HG03460 (cell line): ENCODE results near the gene FKBP15.

Experiments
- ATAC-seq: cut with Tn5 transposase; IDR thresholded peaks from one replicate; pipeline ENCODE4 v1.9.1; 2021; ENCODE audit not compliant: unreplicated experiment

Gene FKBP15

GRCh38 chr9:113185271-113185670, 35.8 kb downstream of the FKBP15 start:
- no peak for ATAC-seq

DNA sequence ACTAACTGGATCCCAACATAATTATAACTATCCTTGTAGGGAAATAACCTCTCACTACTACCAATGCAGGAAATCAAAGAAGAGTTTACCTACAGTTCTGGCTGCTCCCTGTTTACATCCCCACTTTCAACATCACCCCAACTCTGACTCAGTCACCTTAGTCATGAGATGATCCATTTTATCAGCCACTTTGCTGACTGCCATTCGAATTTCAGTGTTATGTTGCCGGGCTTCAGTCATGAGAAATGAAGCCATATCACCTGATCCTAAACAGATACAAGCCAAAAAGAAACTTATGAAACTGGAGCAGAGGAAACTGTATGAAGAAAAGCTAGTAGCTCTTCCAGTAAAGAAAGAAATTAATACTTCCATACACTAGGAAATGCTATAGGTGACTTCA, 36.5 kb downstream of the FKBP15 start:
- ATAC-seq, result no peak

DNA sequence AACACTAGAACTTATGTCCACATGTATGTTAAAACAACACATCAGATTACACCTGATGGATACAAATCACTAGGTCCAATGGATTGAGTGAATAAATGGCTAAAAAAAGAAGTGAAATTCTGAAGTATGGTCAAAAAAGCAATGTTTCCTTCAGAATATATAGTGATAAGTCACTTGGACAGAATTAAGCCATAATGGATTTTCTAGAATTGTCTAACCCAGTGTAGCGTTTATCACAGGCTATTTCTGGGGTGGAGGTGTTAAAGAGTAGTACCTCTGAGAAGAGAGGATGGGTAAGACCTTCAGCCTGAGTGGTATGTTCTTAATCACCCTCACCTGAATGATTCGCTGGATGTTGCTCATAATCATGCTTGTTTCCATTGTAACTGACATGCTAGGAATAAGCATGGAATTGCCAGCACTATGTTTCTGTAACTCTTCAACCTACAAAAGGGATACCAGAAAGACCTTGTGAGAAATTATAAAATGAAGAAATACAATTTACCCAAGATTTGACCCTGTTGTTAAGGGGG, 37.1 kb downstream of the FKBP15 start:
- ATAC-seq, result no peak

GRCh38 chr9:113181165-113181564, 39.9 kb downstream of the FKBP15 start:
- ATAC-seq, result no peak

DNA sequence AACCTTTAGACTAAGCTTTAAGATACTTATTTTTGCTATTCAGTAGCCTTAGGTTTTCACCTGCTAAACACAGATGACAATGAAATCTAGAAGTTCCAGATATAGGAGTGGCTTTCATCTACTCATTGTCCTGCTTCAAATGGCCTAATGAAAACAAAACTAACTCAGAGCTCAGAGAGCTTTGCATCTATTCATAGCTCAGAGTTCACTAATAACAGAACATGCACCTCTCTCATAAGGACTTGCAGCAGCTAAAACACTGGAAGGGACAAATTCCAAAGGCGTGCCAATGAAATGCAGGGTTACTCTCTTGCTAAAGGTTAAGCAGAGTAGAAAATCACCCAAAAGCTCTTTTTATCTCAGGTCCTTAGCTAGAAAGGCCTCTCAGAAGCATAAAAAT, 41.2 kb downstream of the FKBP15 start:
- no peak for ATAC-seq

GRCh38 chr9:113178087-113178486, 43.0 kb downstream of the FKBP15 start:
- no peak for ATAC-seq

DNA sequence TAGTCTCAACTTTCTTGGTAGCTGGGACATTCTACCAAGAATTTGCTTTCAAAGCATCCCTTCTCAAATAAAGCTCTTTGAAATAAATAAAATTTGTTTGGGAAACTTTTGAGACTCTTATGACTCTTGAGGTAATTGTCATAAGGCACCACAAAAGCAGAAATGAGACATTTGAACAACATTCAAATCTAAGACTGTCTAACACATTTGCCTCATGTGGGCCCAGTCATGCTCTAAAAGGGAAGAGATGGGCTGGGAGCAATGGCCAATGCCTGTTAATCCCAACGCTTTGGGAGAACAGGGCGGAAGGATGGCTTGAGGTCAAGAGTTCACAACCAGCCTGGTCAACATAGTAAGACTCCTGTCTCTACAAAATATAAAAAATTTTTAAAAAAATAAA, 43.8 kb downstream of the FKBP15 start:
- ATAC-seq, result no peak

GRCh38 chr9:113176803-113177202, 44.3 kb downstream of the FKBP15 start:
- ATAC-seq, result no peak

DNA sequence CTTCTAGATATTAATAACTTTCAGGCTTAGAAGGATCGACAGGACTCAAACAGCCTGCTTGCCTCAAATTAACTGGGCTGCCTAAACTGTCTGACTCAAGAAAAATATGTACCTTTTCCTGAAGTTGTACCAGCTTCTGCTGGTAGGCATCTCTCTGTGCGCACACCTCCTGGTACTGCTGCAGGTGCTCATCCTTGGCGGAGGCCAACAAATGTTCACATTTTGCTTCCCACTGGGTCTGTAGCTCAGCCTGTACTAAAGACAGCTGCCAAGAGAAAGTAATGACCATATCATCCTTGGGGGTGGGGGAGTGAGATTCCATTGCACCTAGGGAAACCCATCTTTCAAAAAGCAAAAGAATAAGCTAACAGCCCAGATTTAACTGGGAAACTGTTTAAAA, 47.7 kb downstream of the FKBP15 start:
- ATAC-seq, result no peak

DNA sequence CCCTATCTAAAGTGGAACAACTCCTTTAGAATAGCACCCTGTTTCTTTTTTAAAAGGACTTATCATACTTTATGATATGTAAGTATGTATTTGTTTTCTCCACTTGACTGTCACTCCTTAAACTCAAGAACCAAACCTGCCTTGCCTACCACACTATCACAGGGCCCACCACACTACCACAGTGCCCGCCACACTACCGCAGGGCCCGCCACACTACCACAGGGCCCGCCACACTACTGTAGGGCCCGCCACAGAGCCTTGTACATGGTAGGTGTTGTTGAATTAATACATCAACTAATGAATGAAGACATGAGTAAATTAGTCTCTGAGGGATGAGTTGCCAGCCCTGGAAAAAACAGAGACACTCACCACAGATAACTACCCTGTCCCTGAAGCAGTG, 52.3 kb downstream of the FKBP15 start:
- no peak for ATAC-seq

GRCh38 chr9:113166039-113166438, 55.0 kb downstream of the FKBP15 start:
- ATAC-seq, result no peak

DNA sequence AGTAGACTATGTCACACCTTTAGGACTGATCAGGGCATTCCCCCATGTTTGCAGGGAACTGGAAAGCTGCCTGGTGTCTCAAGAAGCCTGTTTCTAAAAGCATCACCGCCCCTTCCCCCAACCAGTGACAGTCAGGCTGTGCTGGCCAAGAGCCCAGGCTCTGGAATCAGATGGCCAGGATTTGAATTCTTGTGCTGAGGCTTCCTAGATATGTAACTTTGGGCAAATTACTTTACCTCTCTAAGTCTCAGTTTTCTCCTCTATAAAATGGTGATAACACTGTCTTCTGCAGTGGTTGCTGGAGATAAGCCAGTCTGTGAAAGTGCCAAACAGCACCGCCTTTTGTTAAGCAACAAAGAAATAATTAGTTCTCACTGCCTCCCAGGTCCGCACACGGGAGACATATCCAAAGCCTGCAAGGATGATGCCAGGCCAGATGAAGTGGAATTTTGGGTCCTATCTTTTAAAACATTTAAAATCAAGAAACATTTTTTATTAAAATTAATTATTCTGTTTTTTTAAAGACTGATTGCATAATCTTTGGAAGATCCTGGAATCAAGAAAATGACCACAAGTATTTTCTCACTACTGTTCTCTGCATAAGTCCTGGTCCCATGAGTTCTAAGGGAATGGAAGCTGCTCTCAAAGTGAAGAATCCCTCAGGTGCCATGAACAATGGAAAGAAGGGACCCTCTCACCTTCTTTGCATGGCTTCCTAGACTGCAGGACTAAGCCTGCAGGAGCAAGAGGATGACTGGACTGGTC, 56.4 kb downstream of the FKBP15 start:
- no peak for ATAC-seq

DNA sequence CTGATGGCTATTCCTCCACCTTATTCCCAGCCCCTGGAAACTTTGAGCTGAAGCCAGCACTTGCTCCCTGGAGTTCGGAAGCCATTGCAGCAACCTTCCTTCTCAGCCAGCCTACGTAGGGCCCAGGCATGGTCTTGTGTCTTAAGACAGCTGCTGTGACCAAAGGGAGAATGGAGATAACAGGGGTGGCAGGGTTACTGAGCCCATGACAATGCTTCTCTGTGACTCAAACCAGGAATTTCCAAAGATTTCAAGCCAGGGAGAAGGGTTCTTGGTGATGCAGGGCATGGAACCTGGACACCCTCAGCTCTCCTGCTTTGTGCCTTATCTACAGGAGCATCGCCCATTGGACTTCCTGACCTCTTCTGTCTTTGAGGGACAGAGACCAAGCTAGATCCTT, 58.1 kb downstream of the FKBP15 start:
- ATAC-seq, result no peak

GRCh38 chr9:113160571-113160970, 60.5 kb downstream of the FKBP15 start:
- no peak for ATAC-seq

GRCh38 chr9:113158446-113158845, 62.6 kb downstream of the FKBP15 start:
- no peak for ATAC-seq

- ATAC-seq, result no peak
Measured at GRCh38 chr9:113156880-113157279, 64.2 kb downstream of the FKBP15 start.

GRCh38 chr9:113155911-113156588, 65.0 kb downstream of the FKBP15 start:
- no peak for ATAC-seq

GRCh38 chr9:113154946-113155345, 66.1 kb downstream of the FKBP15 start:
- no peak for ATAC-seq

DNA sequence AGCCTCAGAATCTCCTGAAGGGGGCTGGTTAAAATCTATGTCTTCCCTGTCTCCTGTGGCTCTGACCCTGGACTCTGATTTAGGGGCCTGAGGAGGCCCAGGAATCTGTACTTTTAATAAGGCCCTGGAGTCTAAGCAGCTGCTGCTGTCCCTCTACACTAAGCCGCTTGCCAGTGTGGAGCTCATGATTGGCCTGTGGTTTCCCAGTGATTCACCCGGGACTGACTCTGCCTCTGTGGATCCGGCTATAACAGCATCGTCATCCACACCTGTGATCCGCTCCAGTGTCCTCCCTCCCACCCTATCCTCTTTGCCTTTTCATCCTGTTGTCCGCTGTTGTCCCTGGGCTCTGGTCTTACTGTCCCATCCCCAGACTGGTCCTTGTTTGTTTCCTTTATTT, 66.6 kb downstream of the FKBP15 start:
- no peak for ATAC-seq

- no peak for ATAC-seq
Measured at GRCh38 chr9:113153599-113153998, 67.5 kb downstream of the FKBP15 start.

DNA sequence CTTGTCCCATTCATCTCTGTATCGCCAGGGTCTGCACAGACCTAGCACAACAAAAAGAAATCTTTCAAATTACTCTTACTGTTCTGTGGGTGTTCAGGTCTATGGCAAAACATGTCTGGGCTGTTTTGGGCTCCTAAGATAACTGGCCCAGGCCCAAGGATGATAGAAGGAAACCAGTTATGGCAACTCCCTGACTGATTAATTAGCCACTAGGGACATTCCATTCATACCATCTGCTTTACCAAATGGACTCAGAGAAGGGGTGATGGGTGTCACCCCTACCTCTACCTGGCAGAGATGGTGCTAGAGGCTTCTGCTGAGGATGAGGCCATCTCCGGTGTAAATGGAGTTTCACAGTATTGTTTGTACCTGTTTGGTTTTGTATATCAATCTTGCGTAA, 68.4 kb downstream of the FKBP15 start:
- ATAC-seq, result no peak
